ACHN (cell line): Measurements from ENCODE around the gene GNE.
"Not testable (repeated sequence)": the region's sequence is repeated elsewhere in the genome, so short reads cannot be mapped to it uniquely, and the experiment has no call there.

Experiments
- DNase-seq: peaks from one replicate; pipeline ENCODE4 v3.0.0-alpha.2; 2015
- in situ Hi-C: cut with HindIII; loops from 2 replicates; pipeline ENCODE4 v1.10.0; 2017; ENCODE audit warnings: low sequenced_read_pairs, low pct_ligation_motif_present, low pct_unique_long_range_greater_than_20kb

GNE gene

GRCh38 chr9:36276254-36276653 lies 18.0 kb upstream of the GNE start:
- no peak for DNase-seq
- in situ Hi-C loops = no loop called here

GRCh38 chr9:36275060-36275459 lies 16.8 kb upstream of the GNE start:
- DNase-seq = no peak
- in situ Hi-C loops = no loop called here

GRCh38 chr9:36273354-36273753 lies 15.1 kb upstream of the GNE start:
- in situ Hi-C loops = not testable (repeated sequence)

GRCh38 chr9:36268007-36268427 lies 9.8 kb upstream of the GNE start:
- in situ Hi-C loops = no loop called here
- no peak for DNase-seq

More at GRCh38 chr9:36273354-36273753, 15.1 kb upstream of the GNE start:
- DNase-seq = not testable (repeated sequence)

GRCh38 chr9:36264896-36265295 lies 6.6 kb upstream of the GNE start:
- no peak for DNase-seq
- in situ Hi-C loops = no loop called here

GRCh38 chr9:36263683-36264082 lies 5.4 kb upstream of the GNE start:
- no peak for DNase-seq
- in situ Hi-C loops = no loop called here

- in situ Hi-C loops = no loop called here
- peak; percentile 15 for DNase-seq
Observed at GRCh38 chr9:36258996-36259533, 817 bp upstream of the GNE start.

- in situ Hi-C loops = no loop called here
- DNase-seq = no peak
Observed at GRCh38 chr9:36251428-36251827, 6.8 kb downstream of the GNE start.

- DNase-seq = no peak
- in situ Hi-C loops = no loop called here
Observed at GRCh38 chr9:36250079-36250478, 8.2 kb downstream of the GNE start.

GRCh38 chr9:36249189-36249588 lies 9.1 kb downstream of the GNE start:
- in situ Hi-C loops = no loop called here
- no peak for DNase-seq

- in situ Hi-C loops = not testable (repeated sequence)
Observed at GRCh38 chr9:36248061-36248460, 10.2 kb downstream of the GNE start.

GRCh38 chr9:36247356-36247755 lies 10.9 kb downstream of the GNE start:
- in situ Hi-C loops = no loop called here
- no peak for DNase-seq

More at GRCh38 chr9:36248061-36248460, 10.2 kb downstream of the GNE start:
- DNase-seq = peak; percentile 54

GRCh38 chr9:36245906-36246305 lies 12.3 kb downstream of the GNE start:
- in situ Hi-C loops = no loop called here
- DNase-seq = no peak

- DNase-seq, in situ Hi-C loops: not testable (repeated sequence)
Observed at GRCh38 chr9:36239675-36240074, 18.6 kb downstream of the GNE start.

- in situ Hi-C loops, DNase-seq: not testable (repeated sequence)
Observed at GRCh38 chr9:36239205-36239604, 19.0 kb downstream of the GNE start.

GRCh38 chr9:36237230-36237629 lies 21.0 kb downstream of the GNE start:
- in situ Hi-C loops = no loop called here
- DNase-seq = no peak

GRCh38 chr9:36222449-36222848 lies 35.8 kb downstream of the GNE start:
- in situ Hi-C loops = loop anchor here (25.0 kb wide), 1 partner anchor 140 kb away; no protein-coding TSS in a partner anchor
- no peak for DNase-seq

GRCh38 chr9:36221667-36222066 lies 36.6 kb downstream of the GNE start:
- DNase-seq = no peak

GRCh38 chr9:36218411-36218901 lies 39.8 kb downstream of the GNE start:
- in situ Hi-C loops = loop anchor here (25.0 kb wide), 1 partner anchor 144 kb away; no protein-coding TSS in a partner anchor
- DNase-seq = no peak

More at GRCh38 chr9:36221667-36222066, 36.6 kb downstream of the GNE start:
- in situ Hi-C loops = loop anchor here (25.0 kb wide), 1 partner anchor 141 kb away; no protein-coding TSS in a partner anchor

GRCh38 chr9:36218011-36218410 lies 40.2 kb downstream of the GNE start:
- in situ Hi-C loops = loop anchor here (25.0 kb wide), 1 partner anchor 144 kb away; no protein-coding TSS in a partner anchor
- no peak for DNase-seq
